Measurements from ENCODE around the gene B4GALT6. TPM values are rescaled to one million over a fixed set of nuclear protein-coding genes. Genes with fewer than 3 reads are reported as not detected.

B4GALT6 gene
- polyA plus RNA-seq, 1 donor from 2014 or later, result 19.4 TPM

DNA sequence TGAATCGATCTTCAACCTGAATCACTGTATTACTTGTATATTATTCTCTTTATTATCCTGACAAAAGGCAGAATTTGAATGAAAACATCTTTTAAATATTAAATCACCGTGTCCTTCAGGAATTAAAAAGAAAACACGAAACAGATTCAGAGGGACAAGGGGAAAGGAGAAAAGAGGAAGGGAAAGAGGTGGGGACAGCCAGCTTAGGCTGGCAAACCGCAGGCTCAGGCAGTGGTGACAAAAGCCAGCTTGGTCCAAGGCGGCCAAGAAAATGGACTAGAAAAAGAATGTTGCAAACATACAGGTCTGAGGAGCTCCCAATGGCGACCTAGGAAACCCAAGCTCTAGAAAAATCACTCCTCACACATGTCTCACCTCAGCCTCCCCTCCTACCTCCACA is 6.8 kb downstream of the B4GALT6 start:
- Histone ChIP-seq H3K36me3 (ENCODE audit: insufficient read depth, low read length) (no peaks in the 10 kb centered on the region), H3K9ac (ENCODE audit: low read length) (no peak overlapping the region), H3K79me2 (replicated peaks; ENCODE audit: insufficient read depth, low read length) (peaks cover 48% of the 10 kb centered on the region), H3K9me2 (ENCODE audit: insufficient read depth, low read length) (no peaks in the 10 kb centered on the region), H4K20me1 (ENCODE audit: insufficient read depth) (no peaks in the 10 kb centered on the region), H3K9me3 (ENCODE audit: low read length) (no peaks in the 10 kb centered on the region), H3K27me3 (ENCODE audit: insufficient read depth, low read depth, low read length) (no peaks in the 10 kb centered on the region), H3K4me3 (ENCODE audit: low read length) (no peak overlapping the region), H2AFZ (ENCODE audit: low read depth, low read length) (no peak overlapping the region), H3F3A (ENCODE audit: insufficient read depth, low read length, poor library complexity, severe bottlenecking) (no peaks in the 10 kb centered on the region), H3K27ac (ENCODE audit: low read length) (no peak overlapping the region), H3K4me2 (ENCODE audit: low read length) (no peak overlapping the region)
- TF ChIP-seq MXI1 (conservative IDR thresholded peaks at IDR 0.05; ENCODE audit: poor library complexity, severe bottlenecking), result no peak
- TF ChIP-seq RAD21 (conservative IDR thresholded peaks at IDR 0.05), result no peak
- TF ChIP-seq TAF1 (IDR thresholded peaks at IDR 0.05; ENCODE audit: low read depth), result no peak
- no peak for TF ChIP-seq POLR2AphosphoS5 (IDR thresholded peaks at IDR 0.05)
- no peak for TF ChIP-seq SMC3 (conservative IDR thresholded peaks at IDR 0.05; ENCODE audit: poor library complexity)

DNA sequence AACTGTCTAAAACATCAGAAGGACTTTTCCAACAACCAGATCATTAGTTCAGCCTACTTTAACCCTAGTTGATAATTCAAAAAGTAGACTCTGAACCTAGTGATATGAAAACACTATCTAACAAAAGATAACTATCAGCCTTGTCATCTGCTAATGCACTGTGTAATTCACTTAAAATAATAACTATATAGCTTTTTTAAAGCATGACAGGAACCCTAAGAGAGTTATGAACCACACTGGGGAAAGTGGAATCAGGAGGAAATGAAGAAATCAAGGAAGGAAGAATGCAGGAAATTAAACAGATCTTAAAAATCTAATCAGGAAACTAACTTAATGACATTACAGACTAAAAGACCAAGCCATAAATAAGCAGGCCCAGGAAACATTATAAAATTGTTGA is 9.0 kb downstream of the B4GALT6 start:
- H2AFZ ChIP-seq (ENCODE audit: low read depth, low read length), result no peak overlapping the region
- H3K9me3 ChIP-seq (ENCODE audit: low read length), result no peaks in the 10 kb centered on the region
- TF ChIP-seq RAD21 (conservative IDR thresholded peaks at IDR 0.05) (no peak), EZH2 (IDR thresholded peaks at IDR 0.05; ENCODE audit: borderline replicate concordance, insufficient read depth, low read length, poor library complexity, severe bottlenecking) (no peak), SMC3 (conservative IDR thresholded peaks at IDR 0.05; ENCODE audit: poor library complexity) (no peak), EP300 (conservative IDR thresholded peaks at IDR 0.05; ENCODE audit: poor library complexity, severe bottlenecking) (no peak), TAF1 (IDR thresholded peaks at IDR 0.05; ENCODE audit: low read depth) (no peak), POLR2AphosphoS5 (IDR thresholded peaks at IDR 0.05) (no peak), MXI1 (conservative IDR thresholded peaks at IDR 0.05; ENCODE audit: poor library complexity, severe bottlenecking) (no peak)
- TF ChIP-seq, protein P1, sequence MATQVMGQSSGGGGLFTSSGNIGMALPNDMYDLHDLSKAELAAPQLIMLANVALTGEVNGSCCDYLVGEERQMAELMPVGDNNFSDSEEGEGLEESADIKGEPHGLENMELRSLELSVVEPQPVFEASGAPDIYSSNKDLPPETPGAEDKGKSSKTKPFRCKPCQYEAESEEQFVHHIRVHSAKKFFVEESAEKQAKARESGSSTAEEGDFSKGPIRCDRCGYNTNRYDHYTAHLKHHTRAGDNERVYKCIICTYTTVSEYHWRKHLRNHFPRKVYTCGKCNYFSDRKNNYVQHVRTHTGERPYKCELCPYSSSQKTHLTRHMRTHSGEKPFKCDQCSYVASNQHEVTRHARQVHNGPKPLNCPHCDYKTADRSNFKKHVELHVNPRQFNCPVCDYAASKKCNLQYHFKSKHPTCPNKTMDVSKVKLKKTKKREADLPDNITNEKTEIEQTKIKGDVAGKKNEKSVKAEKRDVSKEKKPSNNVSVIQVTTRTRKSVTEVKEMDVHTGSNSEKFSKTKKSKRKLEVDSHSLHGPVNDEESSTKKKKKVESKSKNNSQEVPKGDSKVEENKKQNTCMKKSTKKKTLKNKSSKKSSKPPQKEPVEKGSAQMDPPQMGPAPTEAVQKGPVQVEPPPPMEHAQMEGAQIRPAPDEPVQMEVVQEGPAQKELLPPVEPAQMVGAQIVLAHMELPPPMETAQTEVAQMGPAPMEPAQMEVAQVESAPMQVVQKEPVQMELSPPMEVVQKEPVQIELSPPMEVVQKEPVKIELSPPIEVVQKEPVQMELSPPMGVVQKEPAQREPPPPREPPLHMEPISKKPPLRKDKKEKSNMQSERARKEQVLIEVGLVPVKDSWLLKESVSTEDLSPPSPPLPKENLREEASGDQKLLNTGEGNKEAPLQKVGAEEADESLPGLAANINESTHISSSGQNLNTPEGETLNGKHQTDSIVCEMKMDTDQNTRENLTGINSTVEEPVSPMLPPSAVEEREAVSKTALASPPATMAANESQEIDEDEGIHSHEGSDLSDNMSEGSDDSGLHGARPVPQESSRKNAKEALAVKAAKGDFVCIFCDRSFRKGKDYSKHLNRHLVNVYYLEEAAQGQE (IDR thresholded peaks at IDR 0.05; ENCODE audit: borderline replicate concordance), result no peak
- TF ChIP-seq, protein P2, sequence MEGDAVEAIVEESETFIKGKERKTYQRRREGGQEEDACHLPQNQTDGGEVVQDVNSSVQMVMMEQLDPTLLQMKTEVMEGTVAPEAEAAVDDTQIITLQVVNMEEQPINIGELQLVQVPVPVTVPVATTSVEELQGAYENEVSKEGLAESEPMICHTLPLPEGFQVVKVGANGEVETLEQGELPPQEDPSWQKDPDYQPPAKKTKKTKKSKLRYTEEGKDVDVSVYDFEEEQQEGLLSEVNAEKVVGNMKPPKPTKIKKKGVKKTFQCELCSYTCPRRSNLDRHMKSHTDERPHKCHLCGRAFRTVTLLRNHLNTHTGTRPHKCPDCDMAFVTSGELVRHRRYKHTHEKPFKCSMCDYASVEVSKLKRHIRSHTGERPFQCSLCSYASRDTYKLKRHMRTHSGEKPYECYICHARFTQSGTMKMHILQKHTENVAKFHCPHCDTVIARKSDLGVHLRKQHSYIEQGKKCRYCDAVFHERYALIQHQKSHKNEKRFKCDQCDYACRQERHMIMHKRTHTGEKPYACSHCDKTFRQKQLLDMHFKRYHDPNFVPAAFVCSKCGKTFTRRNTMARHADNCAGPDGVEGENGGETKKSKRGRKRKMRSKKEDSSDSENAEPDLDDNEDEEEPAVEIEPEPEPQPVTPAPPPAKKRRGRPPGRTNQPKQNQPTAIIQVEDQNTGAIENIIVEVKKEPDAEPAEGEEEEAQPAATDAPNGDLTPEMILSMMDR (IDR thresholded peaks at IDR 0.05; ENCODE audit: poor library complexity, severe bottlenecking), result no peak
- no peak overlapping the region for H3K9ac ChIP-seq (ENCODE audit: low read length)
- no peaks in the 10 kb centered on the region for H3K9me2 ChIP-seq (ENCODE audit: insufficient read depth, low read length)
- no peak overlapping the region for H3K27ac ChIP-seq (ENCODE audit: low read length)
- H3K4me3 ChIP-seq (ENCODE audit: low read length), result no peak overlapping the region
- peaks cover 28% of the 10 kb centered on the region for H3K79me2 ChIP-seq (replicated peaks; ENCODE audit: insufficient read depth, low read length)
- no peaks in the 10 kb centered on the region for H3F3A ChIP-seq (ENCODE audit: insufficient read depth, low read length, poor library complexity, severe bottlenecking)
- no peaks in the 10 kb centered on the region for H3K36me3 ChIP-seq (ENCODE audit: insufficient read depth, low read length)
- H3K4me2 ChIP-seq (ENCODE audit: low read length), result no peak overlapping the region
- no peaks in the 10 kb centered on the region for H4K20me1 ChIP-seq (ENCODE audit: insufficient read depth)
- H3K27me3 ChIP-seq (ENCODE audit: insufficient read depth, low read depth, low read length), result no peaks in the 10 kb centered on the region
